Left cardiac atrium (tissue), 4 donors: Measurements from ENCODE around the gene STK39. TPM values are rescaled to one million over a fixed set of nuclear protein-coding genes. Genes with fewer than 3 reads are reported as not detected.
"Not testable (repeated sequence)": the region's sequence is repeated elsewhere in the genome, so short reads cannot be mapped to it uniquely, and the experiment has no call there.

Experiments used
- ATAC-seq, 2 donors: fragments of 200-7000 bp; cut with Tn5 transposase; one replicate each; pipeline ENCODE4 v1.9.1; 2020; ENCODE audit warnings: mild to moderate bottlenecking in 2 of 2, moderate library complexity in 2 of 2
- DNase-seq: peaks from one replicate; pipeline ENCODE4 v3.0.0-alpha.2; 2020
- intact Hi-C, 2 donors: fragments of 100-400 bp; cut with DNase I; formaldehyde crosslinking; loops; one replicate each; pipeline versions ENCODE4 v1.14.1 to v1.15.1; 2022 to 2023
- long read RNA-seq: library from polyadenylated mRNA; unstranded; transcript quantifications from one replicate; pipeline ENCODE4 v2.0.0, GENCODE V29; 2021
- total RNA-seq, 2 donors: library from RNA; stranded (reverse); fragmentation: NEBNext Ultra II Directional; extraction: Animal tissue kit (Norgen Biotek cat#: 25700); gene quantifications; one replicate each; pipeline ENCODE4 v1.2.1, GENCODE V29; 2021
- donor health status: DM: no; HTN: yes; CAD: no.
- donor health status: DM: no; HTN: yes; CAD: no; lungs with severe emphysema.
- donor health status: DM: yes; HTN: yes; CAD: no.
- donor health status: Dilated cardiomyopathy.

The STK39 gene
- total RNA-seq, result 10 to 100 TPM; 12.3 to 14.1 TPM
- long read RNA-seq, partial matches to known transcripts, result 5 of 6 reads
- long read RNA-seq, other reads (novel, unspliced or antisense), result 1 of 6 reads

- ATAC-seq (peak; percentile 90 to 93), DNase-seq (peak; percentile 79)
- intact Hi-C loops, result loop anchor here in 1 of 2 donors (5.0 kb wide), 1 partner anchor 110 kb away; no protein-coding TSS in a partner anchor
Observed at GRCh38 chr2:168247341-168248261, at the start of gene STK39. TSS of gene STK39 (minus strand) at chr2:168247595. CDS start at chr2:168247435, 160 bp downstream.

DNA sequence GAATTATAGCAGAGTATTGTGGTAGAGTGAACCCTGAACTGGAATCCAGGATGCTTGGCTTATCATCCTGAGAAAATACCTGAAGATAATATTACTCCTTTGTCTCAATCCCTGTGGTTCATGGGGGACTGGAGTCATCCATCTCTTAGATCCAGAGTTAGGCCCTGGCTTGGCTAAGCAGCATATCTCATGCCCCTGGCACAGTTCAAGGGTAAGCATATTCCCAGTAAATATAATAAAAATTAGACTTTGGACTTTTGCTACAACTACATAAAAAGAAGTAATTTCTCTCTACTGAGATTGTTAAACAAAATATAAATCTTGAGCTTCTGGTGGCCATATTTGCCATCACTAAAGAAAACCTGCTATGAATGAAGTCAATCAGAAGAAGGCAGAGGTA is 47.7 kb upstream of the STK39 start:
- ATAC-seq (no peak), DNase-seq (no peak)
- intact Hi-C loops, result no loop called here

- DNase-seq (no peak), ATAC-seq (no peak)
- intact Hi-C loops, result no loop called here
Observed at GRCh38 chr2:168294409-168294808, 47.0 kb upstream of the STK39 start.

GRCh38 chr2:168293766-168294165 is 46.4 kb upstream of the STK39 start:
- no peak for DNase-seq
- no peak for ATAC-seq
- intact Hi-C loops, result no loop called here

DNA sequence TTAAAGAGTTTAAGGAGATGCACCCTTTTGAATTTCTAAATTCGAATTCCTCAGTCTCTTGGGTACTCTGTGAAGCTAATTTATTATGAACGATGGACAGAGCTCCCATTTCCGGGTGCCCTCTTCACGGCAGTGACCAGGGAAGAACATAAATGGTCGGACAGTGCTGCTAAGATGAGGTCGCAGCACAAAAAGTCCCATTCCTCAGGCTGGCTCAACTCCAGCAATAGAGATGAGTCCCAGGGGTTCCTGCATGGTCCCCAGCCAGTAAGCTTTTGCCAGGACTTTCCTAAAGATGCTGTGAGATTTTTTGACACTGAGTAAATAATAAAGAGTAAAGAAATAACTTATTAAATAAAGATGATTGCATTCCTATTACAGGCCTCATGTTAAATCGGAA is 43.0 kb upstream of the STK39 start:
- intact Hi-C loops, result no loop called here
- ATAC-seq (no peak), DNase-seq (no peak)

DNA sequence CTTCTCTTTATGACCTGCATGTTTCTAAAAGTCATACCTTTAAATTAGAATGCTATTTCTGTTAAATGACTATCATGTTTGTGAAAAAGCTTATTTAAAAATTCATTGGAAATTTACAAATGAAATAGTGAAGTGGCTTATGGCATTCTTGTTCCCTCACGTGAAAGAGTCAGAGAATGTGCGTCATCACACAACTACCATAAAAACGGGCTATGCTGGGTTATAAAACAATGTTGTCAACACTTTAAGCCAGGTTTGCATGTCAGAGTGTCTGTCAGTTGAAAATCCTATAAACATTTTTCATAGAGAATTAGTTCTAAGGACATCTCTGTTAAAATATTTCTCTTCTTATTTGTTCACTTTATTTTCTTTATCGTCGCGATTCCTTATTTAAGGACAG is 42.5 kb upstream of the STK39 start:
- DNase-seq (no peak), ATAC-seq (no peak)
- intact Hi-C loops, result no loop called here

- DNase-seq (no peak), ATAC-seq (no peak)
- intact Hi-C loops, result no loop called here
Observed at GRCh38 chr2:168286535-168286934, 39.1 kb upstream of the STK39 start.

- intact Hi-C loops, result no loop called here
- no peak for ATAC-seq
- DNase-seq, result no peak
Observed at GRCh38 chr2:168278424-168278888, 31.1 kb upstream of the STK39 start.

- DNase-seq (no peak), ATAC-seq (no peak)
- intact Hi-C loops, result no loop called here
Observed at GRCh38 chr2:168277276-168277675, 29.9 kb upstream of the STK39 start.

DNA sequence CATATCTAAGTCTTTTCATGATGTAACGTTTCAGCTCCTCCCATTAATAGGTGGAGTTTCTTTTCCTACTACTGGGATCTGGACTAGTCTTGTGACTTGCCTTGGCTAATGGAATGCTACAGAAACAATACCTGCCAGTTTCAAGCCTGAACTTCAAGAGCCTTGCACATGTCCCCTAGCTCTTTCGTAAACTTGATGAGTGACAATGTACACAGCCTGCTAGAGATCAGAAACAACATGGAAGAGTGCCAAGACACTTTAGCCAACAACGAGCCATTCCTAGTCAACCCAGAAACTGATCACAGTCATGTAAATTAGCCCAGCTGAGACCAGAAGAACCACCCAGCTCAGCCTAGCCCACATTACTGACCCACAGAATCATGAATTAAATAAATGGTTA is 24.8 kb upstream of the STK39 start:
- intact Hi-C loops, result no loop called here
- DNase-seq (no peak), ATAC-seq (no peak)

GRCh38 chr2:168262926-168263325 is 15.5 kb upstream of the STK39 start:
- intact Hi-C loops, DNase-seq, ATAC-seq: not testable (repeated sequence)

DNA sequence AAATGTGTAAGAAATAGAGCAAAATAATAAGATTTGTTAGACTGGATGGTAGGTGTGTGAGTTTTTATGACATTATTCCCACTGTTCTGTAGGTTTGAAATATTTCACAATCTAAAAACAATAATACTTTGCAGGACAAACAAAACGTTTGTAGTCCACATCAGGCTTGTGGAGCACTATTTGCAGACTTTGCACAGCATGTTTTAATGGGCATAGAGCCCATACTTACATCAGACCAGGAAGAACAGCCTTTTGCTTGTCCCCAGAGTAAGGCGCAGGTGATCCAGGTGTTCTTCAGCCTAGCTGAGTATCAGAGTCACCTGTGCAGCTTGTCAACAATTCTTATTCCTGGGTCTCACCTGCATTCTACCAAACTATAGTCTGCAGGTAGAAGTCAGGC is 9.1 kb upstream of the STK39 start:
- DNase-seq (no peak), ATAC-seq (no peak)
- intact Hi-C loops, result no loop called here

DNA sequence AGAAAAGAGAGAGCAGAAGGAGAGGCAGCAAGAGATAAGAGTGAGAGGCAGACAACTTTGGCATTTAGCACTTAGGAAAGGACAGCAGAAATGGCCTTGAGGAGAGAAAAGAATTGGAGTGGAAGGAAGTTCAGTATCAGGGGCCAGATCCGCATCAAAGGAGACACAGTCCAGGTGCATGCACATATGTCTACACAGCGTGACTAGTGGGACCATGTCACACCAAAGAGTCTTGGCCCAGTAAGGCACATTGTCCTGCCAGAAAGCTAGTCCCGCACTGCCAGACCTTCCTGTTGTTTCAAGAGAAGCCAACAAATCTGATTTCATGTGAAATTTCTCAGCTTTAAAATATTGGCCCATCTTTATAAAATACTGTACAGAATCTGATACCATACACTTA is 8.5 kb upstream of the STK39 start:
- intact Hi-C loops, result no loop called here
- no peak for ATAC-seq
- DNase-seq, result no peak

DNA sequence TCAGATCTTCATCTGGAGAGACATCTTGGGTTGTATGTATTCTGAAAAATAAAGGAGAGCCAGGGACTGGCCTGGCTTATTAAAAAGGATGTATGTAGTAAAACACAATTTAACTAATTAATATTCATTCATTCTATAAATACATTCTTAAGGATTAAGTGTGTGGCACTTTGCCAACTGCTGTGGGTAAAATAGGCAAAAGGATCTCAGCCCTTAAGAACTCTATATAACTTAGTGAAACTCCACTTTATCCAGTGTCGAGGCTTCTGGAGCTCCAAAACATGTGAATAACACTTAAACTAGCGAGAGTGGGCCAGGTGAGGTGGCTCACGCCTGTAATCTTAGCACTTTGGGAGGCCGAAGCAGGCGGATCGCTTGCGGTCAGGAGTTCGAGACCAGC is 7.7 kb upstream of the STK39 start:
- ATAC-seq (no peak), DNase-seq (no peak)
- intact Hi-C loops, result no loop called here

GRCh38 chr2:168254158-168254935 is 7.0 kb upstream of the STK39 start:
- DNase-seq (no peak), ATAC-seq (peak in 1 of 2 donors; percentile 69)
- intact Hi-C loops, result no loop called here

GRCh38 chr2:168253379-168253778 is 6.0 kb upstream of the STK39 start:
- DNase-seq (no peak), ATAC-seq (no peak)
- intact Hi-C loops, result no loop called here

- ATAC-seq (no peak), DNase-seq (no peak)
- intact Hi-C loops, result no loop called here
Observed at GRCh38 chr2:168252976-168253375, 5.6 kb upstream of the STK39 start.

GRCh38 chr2:168246483-168247340 is 683 bp downstream of the STK39 start:
- intact Hi-C loops, result loop anchor here in 1 of 2 donors (5.0 kb wide), 1 partner anchor 109 kb away; no protein-coding TSS in a partner anchor
- peak; percentile 71 for DNase-seq
- ATAC-seq, result peak; percentile 79 to 85

GRCh38 chr2:168246072-168246482 is 1.3 kb downstream of the STK39 start:
- no peak for DNase-seq
- no peak for ATAC-seq
- intact Hi-C loops, result loop anchor here in 1 of 2 donors (5.0 kb wide), 1 partner anchor 109 kb away; no protein-coding TSS in a partner anchor
